ENCODE data around the gene LRP11.
"Not testable (repeated sequence)": the region's sequence is repeated elsewhere in the genome, so short reads cannot be mapped to it uniquely, and the experiment has no call there.

Gene LRP11

GRCh38 chr6:149855040-149855654, 9.0 kb downstream of the LRP11 start:
- DNase-seq (ENCODE audit: low spot score) = no peak
- TF ChIP-seq CTCF (IDR thresholded peaks at IDR 0.05) = no peak
- Histone ChIP-seq H3K4me3 (no peak overlapping the region), H3K27ac (peak overlapping the region in 1 of 2 donors; percentile 8)

- no peak for DNase-seq (ENCODE audit: low spot score)
- peak overlapping the region in 1 of 2 donors; percentile 8 for H3K27ac ChIP-seq
- no peak overlapping the region for H3K4me3 ChIP-seq
- TF ChIP-seq CTCF (IDR thresholded peaks at IDR 0.05) = no peak
Observed at GRCh38 chr6:149854532-149854931, 9.6 kb downstream of the LRP11 start.

- H3K27ac ChIP-seq; DNase-seq (ENCODE audit: low spot score); H3K4me3 ChIP-seq: not testable (repeated sequence)
Observed at GRCh38 chr6:149854017-149854416, 10.1 kb downstream of the LRP11 start.

GRCh38 chr6:149852881-149853280, 11.3 kb downstream of the LRP11 start:
- Histone ChIP-seq H3K4me3 (no peak overlapping the region), H3K27ac (no peak overlapping the region)
- DNase-seq (ENCODE audit: low spot score) = no peak
- no peak for TF ChIP-seq CTCF (IDR thresholded peaks at IDR 0.05)

- DNase-seq (ENCODE audit: low spot score) = no peak
Observed at GRCh38 chr6:149852180-149852579, 12.0 kb downstream of the LRP11 start.

GRCh38 chr6:149851461-149852110, 12.6 kb downstream of the LRP11 start:
- Histone ChIP-seq H3K27ac (no peak overlapping the region), H3K4me3 (no peak overlapping the region)
- DNase-seq (ENCODE audit: low spot score) = no peak
- no peak for TF ChIP-seq CTCF (IDR thresholded peaks at IDR 0.05)

More at GRCh38 chr6:149852180-149852579, 12.0 kb downstream of the LRP11 start:
- no peak overlapping the region for H3K4me3 ChIP-seq
- no peak for TF ChIP-seq CTCF (IDR thresholded peaks at IDR 0.05)
- H3K27ac ChIP-seq = peak overlapping the region in 1 of 2 donors; percentile 1

- DNase-seq (ENCODE audit: low spot score); H3K4me3 ChIP-seq; H3K27ac ChIP-seq: not testable (repeated sequence)
Observed at GRCh38 chr6:149848343-149848742, 15.8 kb downstream of the LRP11 start.

GRCh38 chr6:149847939-149848267, 16.3 kb downstream of the LRP11 start:
- Histone ChIP-seq H3K27ac (no peak overlapping the region), H3K4me3 (no peak overlapping the region)
- no peak for DNase-seq (ENCODE audit: low spot score)
- TF ChIP-seq CTCF (IDR thresholded peaks at IDR 0.05) = no peak
